ENCODE measurements around the gene KCNJ6. TPM values are rescaled to one million over a fixed set of nuclear protein-coding genes. Genes with fewer than 3 reads are reported as not detected.

Gene KCNJ6
- polyA plus RNA-seq, 1 of the 3 experiments (the other 2 are of a cell fraction) = not detected

DNA sequence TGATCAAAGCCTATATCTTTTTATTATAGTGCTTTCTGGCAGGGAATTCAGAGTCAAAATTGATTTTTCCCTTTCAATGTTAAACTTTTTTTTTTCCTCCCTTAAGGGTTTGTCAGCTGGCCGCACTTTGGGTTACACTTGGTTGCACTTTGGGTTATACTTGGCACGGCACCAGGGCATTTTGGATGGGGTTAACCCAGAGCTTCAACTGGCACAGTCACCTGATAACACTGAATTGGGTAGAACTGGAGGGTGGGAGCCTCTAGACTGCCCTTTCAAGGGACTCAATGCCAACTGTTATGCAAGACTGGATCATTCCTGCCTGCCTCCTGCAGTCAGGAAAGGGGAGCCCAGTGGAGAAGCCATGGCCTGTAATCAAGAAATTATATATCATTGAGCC lies 211.5 kb downstream of the KCNJ6 start:
- WGBS (ENCODE audit: low lambda C conversion rate) = 21% methylated on average over 2 of the region's 2 CpGs
- Histone ChIP-seq H3K27me3 (ENCODE audit: insufficient read depth) (no peaks in the 10 kb centered on the region; the same call in 1 of the 2 replicates), H3F3A (replicated peaks; ENCODE audit: insufficient read depth) (no peaks in the 10 kb centered on the region), H4K20me1 (ENCODE audit: insufficient read depth) (no peaks in the 10 kb centered on the region), H3K9ac (no peak overlapping the region), H3K4me3 (ENCODE audit: low read depth in 2 of 2, low read length in 1 of 2) (no peak overlapping the region), H3K4me2 (no peak overlapping the region), H3K9me2 (no peaks in the 10 kb centered on the region), H3K27ac (ENCODE audit: low read depth in 2 of 2, low read length in 1 of 2) (no peak overlapping the region), H3K4me1 (ENCODE audit: control insufficient read depth in 1 of 2, insufficient read depth in 2 of 2, low read depth in 1 of 2, low read length in 1 of 2) (no peaks in the 10 kb centered on the region), H3K36me3 (replicated peaks in 1 of 2; ENCODE audit: control insufficient read depth in 1 of 2, insufficient read depth in 2 of 2, low read length in 1 of 2) (no peaks in the 10 kb centered on the region), H3K79me2 (ENCODE audit: insufficient read depth) (no peaks in the 10 kb centered on the region), H2AFZ (ENCODE audit: low read depth) (no peak overlapping the region), H3K9me3 (no peaks in the 10 kb centered on the region)
- CTCF ChIA-PET = interaction anchor here (1.0 to 1.4 kb wide), 2 partner anchors 212 to 651 kb away, joined by 3 to 4 read pairs; no protein-coding TSS in a partner anchor
- no peak for TF ChIP-seq FOSL2 (IDR thresholded peaks at IDR 0.05; ENCODE audit: borderline replicate concordance, low read depth)
- TF ChIP-seq TEAD4 (IDR thresholded peaks at IDR 0.05; ENCODE audit: borderline replicate concordance, insufficient read depth) = no peak
- no peak for TF ChIP-seq TAF1 (IDR thresholded peaks at IDR 0.05; ENCODE audit: borderline replicate concordance, low read depth, low read length)
- no peak for TF ChIP-seq RCOR1 (IDR thresholded peaks at IDR 0.05; ENCODE audit: low read length)
- TF ChIP-seq, protein P1, sequence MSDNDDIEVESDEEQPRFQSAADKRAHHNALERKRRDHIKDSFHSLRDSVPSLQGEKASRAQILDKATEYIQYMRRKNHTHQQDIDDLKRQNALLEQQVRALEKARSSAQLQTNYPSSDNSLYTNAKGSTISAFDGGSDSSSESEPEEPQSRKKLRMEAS (IDR thresholded peaks at IDR 0.05; ENCODE audit: low read depth) = no peak
- POLR2A ChIA-PET = no interaction called here
- DNase-seq = no peak

DNA sequence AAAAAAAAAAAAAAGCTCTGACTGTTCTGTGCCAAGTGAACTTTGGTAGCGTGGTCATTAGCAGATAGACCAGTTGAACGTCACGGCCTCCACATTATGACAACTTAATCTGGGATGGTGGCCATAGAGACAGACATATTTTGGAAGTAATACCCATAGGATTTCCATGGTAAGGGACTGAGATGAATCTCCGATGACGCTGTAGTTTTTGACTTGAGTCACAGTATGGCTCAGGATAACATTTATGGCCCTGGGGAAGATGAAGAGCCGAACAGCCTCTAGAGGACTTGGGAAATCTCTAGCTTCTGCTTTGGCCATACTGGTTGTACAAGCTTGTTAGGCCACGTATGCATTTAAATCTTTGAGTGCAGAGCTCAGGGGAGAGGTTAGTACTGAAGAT lies 214.0 kb downstream of the KCNJ6 start:
- H4K20me1 ChIP-seq (ENCODE audit: insufficient read depth) = no peaks in the 10 kb centered on the region
- H3K4me1 ChIP-seq (ENCODE audit: control insufficient read depth in 1 of 2, insufficient read depth in 2 of 2, low read depth in 1 of 2, low read length in 1 of 2) = no peaks in the 10 kb centered on the region; a peak in 1 of 4 replicates
- no peaks in the 10 kb centered on the region for H3F3A ChIP-seq (replicated peaks; ENCODE audit: insufficient read depth)
- H3K4me3 ChIP-seq (ENCODE audit: low read depth in 2 of 2, low read length in 1 of 2) = no peak overlapping the region
- no peak overlapping the region for H3K27ac ChIP-seq (ENCODE audit: low read depth in 2 of 2, low read length in 1 of 2)
- POLR2A ChIA-PET = no interaction called here
- H3K9me2 ChIP-seq = no peaks in the 10 kb centered on the region
- no peak overlapping the region for H3K4me2 ChIP-seq
- no peak for DNase-seq
- CTCF ChIA-PET = interaction anchor here (0.6 to 4.7 kb wide), 2 partner anchors 9 to 295 kb away, joined by 5 to 52 read pairs; no protein-coding TSS in a partner anchor
- no peaks in the 10 kb centered on the region for H3K79me2 ChIP-seq (ENCODE audit: insufficient read depth)
- H2AFZ ChIP-seq (ENCODE audit: low read depth) = no peak overlapping the region
- no peaks in the 10 kb centered on the region for H3K9me3 ChIP-seq
- H3K9ac ChIP-seq = no peak overlapping the region
- no peaks in the 10 kb centered on the region for H3K36me3 ChIP-seq (replicated peaks in 1 of 2; ENCODE audit: control insufficient read depth in 1 of 2, insufficient read depth in 2 of 2, low read length in 1 of 2)
- 65% methylated on average over 7 of the region's 7 CpGs for WGBS (ENCODE audit: low lambda C conversion rate)
- H3K27me3 ChIP-seq (ENCODE audit: insufficient read depth) = peaks cover 12% of the 10 kb centered on the region; the same call in 1 of the 2 replicates
- TF ChIP-seq FOXJ3 (CRISPR knock-in tag; IDR thresholded peaks at IDR 0.05) = no peak
- no peak for TF ChIP-seq RXRA (IDR thresholded peaks at IDR 0.05; ENCODE audit: borderline replicate concordance, low read depth)
- no peak for TF ChIP-seq SIN3A (IDR thresholded peaks at IDR 0.05; ENCODE audit: borderline replicate concordance, low read depth, low read length)
- no peak for TF ChIP-seq EZH2phosphoT487 (IDR thresholded peaks at IDR 0.05; ENCODE audit: borderline replicate concordance, low read depth)
- TF ChIP-seq, protein P1 (IDR thresholded peaks at IDR 0.05; ENCODE audit: low read depth) = no peak
- TF ChIP-seq, protein P2, sequence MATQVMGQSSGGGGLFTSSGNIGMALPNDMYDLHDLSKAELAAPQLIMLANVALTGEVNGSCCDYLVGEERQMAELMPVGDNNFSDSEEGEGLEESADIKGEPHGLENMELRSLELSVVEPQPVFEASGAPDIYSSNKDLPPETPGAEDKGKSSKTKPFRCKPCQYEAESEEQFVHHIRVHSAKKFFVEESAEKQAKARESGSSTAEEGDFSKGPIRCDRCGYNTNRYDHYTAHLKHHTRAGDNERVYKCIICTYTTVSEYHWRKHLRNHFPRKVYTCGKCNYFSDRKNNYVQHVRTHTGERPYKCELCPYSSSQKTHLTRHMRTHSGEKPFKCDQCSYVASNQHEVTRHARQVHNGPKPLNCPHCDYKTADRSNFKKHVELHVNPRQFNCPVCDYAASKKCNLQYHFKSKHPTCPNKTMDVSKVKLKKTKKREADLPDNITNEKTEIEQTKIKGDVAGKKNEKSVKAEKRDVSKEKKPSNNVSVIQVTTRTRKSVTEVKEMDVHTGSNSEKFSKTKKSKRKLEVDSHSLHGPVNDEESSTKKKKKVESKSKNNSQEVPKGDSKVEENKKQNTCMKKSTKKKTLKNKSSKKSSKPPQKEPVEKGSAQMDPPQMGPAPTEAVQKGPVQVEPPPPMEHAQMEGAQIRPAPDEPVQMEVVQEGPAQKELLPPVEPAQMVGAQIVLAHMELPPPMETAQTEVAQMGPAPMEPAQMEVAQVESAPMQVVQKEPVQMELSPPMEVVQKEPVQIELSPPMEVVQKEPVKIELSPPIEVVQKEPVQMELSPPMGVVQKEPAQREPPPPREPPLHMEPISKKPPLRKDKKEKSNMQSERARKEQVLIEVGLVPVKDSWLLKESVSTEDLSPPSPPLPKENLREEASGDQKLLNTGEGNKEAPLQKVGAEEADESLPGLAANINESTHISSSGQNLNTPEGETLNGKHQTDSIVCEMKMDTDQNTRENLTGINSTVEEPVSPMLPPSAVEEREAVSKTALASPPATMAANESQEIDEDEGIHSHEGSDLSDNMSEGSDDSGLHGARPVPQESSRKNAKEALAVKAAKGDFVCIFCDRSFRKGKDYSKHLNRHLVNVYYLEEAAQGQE (IDR thresholded peaks at IDR 0.05; ENCODE audit: low read depth, low read length) = no peak
- TF ChIP-seq FOSL2 (IDR thresholded peaks at IDR 0.05; ENCODE audit: borderline replicate concordance, low read depth) = no peak
- TF ChIP-seq RAD21 (IDR thresholded peaks at IDR 0.05; ENCODE audit: low read length) = no peak
- no peak for TF ChIP-seq EP300 (IDR thresholded peaks at IDR 0.05; ENCODE audit: borderline replicate concordance in 1 of 2, low read depth in 1 of 2, low read length in 1 of 2)
- TF ChIP-seq, protein P3, sequence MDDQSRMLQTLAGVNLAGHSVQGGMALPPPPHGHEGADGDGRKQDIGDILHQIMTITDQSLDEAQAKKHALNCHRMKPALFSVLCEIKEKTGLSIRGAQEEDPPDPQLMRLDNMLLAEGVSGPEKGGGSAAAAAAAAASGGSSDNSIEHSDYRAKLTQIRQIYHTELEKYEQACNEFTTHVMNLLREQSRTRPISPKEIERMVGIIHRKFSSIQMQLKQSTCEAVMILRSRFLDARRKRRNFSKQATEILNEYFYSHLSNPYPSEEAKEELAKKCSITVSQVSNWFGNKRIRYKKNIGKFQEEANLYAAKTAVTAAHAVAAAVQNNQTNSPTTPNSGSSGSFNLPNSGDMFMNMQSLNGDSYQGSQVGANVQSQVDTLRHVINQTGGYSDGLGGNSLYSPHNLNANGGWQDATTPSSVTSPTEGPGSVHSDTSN (IDR thresholded peaks at IDR 0.05) = no peak
- TF ChIP-seq, protein P4, sequence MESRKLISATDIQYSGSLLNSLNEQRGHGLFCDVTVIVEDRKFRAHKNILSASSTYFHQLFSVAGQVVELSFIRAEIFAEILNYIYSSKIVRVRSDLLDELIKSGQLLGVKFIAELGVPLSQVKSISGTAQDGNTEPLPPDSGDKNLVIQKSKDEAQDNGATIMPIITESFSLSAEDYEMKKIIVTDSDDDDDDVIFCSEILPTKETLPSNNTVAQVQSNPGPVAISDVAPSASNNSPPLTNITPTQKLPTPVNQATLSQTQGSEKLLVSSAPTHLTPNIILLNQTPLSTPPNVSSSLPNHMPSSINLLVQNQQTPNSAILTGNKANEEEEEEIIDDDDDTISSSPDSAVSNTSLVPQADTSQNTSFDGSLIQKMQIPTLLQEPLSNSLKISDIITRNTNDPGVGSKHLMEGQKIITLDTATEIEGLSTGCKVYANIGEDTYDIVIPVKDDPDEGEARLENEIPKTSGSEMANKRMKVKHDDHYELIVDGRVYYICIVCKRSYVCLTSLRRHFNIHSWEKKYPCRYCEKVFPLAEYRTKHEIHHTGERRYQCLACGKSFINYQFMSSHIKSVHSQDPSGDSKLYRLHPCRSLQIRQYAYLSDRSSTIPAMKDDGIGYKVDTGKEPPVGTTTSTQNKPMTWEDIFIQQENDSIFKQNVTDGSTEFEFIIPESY (IDR thresholded peaks at IDR 0.05; ENCODE audit: borderline replicate concordance, low read depth) = no peak
- TF ChIP-seq FOXM1 (IDR thresholded peaks at IDR 0.05; ENCODE audit: low read depth) = no peak
- no peak for TF ChIP-seq RFX5 (IDR thresholded peaks at IDR 0.05; ENCODE audit: low read length)
- TF ChIP-seq, protein P5, sequence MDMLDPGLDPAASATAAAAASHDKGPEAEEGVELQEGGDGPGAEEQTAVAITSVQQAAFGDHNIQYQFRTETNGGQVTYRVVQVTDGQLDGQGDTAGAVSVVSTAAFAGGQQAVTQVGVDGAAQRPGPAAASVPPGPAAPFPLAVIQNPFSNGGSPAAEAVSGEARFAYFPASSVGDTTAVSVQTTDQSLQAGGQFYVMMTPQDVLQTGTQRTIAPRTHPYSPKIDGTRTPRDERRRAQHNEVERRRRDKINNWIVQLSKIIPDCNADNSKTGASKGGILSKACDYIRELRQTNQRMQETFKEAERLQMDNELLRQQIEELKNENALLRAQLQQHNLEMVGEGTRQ (IDR thresholded peaks at IDR 0.05; ENCODE audit: borderline replicate concordance, low read depth, low read length) = no peak
- no peak for TF ChIP-seq POLR2AphosphoS5 (IDR thresholded peaks at IDR 0.05; ENCODE audit: low read depth, low read length)
- TF ChIP-seq MEF2A (IDR thresholded peaks at IDR 0.05; ENCODE audit: borderline replicate concordance, low read depth) = no peak
